HK-2 (cell line): ENCODE measurements around the gene ZNF652.
A peak's percentile ranks its signal among the peaks of the same experiment; 100 is the strongest.
"Not testable (repeated sequence)": the region's sequence is repeated elsewhere in the genome, so short reads cannot be mapped to it uniquely, and the experiment has no call there.

Experiments
- DNase-seq: peaks from one replicate; pipeline ENCODE4 v3.0.0-alpha.2; 2018; ENCODE audit not compliant: unreplicated experiment

The ZNF652 gene

DNA sequence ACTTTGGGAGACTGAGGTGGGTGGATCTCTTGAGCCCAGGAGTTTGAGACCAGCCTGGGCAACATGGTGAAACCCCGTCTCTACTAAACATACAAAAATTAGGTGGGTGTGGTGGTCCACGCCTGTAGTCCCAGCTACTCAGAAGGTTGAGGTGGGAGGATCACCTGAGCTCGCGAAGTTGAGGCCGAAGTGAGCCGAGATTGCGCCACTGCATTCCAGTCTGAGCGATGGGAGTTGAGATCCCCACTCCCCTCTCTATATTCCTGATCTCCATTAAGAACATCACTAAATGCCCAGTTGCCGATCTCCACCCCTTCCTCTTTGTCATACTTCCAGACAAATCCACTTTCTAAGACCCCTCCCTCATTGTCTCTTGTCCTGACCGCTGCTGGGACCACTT lies 24.3 kb upstream of the ZNF652 start:
- no peak for DNase-seq

DNA sequence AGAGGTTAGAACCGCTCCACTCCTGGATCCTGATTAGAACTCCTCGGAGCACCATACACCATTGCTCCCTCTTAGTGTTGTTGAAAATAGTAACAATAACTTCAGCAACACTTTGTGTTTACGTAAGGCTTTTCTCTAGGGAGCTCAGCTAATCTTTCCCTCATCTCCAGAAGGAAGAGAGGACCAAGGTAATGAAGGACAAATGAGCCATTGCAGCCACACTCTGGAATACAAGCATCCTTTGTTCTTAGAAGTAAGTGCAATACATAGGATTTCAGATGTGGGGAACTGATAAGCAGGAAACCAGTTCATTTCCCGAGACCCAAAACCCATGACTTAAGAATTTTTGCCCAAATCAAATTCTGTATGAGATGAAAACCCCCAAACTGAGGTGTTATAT lies 22.9 kb upstream of the ZNF652 start:
- no peak for DNase-seq

DNA sequence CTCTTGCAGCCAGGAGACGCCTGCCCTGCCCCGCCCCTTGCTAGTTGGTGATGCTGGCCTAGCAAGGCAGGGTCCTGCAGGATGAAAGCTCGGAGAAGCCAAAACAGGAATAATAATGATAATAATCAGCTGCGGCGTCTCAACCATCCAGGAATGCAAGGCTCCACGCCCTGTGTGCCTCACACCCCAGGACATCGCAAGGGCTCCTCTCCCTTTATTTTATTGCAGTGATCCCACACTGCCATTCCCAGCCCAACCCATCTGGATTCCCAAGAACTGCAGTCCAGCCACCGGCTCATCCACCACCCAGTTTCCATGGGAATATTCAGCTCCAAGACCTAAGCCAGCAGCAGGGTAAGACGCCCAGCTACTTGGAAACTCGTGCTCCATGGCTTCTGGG lies 21.0 kb upstream of the ZNF652 start:
- no peak for DNase-seq

DNA sequence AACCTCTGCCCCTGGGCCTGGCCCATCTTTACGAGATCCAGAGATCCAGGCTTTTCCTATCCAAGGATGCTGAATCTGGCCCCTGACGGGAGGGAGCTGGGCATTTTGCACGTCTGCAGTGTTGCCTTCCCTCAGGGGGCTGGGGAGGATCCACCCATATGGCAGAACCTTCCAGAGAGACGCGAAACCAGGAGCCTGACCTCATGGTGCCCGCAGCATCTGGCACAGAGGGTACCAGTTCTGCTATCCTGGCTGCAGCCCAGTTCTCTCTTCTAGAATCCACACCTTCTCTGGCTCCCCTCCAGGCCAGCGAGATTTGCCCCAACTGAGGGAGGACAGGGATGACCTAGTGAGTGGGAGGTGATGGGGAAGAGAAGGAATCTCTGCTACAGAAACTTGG lies 20.5 kb upstream of the ZNF652 start:
- DNase-seq = no peak

DNA sequence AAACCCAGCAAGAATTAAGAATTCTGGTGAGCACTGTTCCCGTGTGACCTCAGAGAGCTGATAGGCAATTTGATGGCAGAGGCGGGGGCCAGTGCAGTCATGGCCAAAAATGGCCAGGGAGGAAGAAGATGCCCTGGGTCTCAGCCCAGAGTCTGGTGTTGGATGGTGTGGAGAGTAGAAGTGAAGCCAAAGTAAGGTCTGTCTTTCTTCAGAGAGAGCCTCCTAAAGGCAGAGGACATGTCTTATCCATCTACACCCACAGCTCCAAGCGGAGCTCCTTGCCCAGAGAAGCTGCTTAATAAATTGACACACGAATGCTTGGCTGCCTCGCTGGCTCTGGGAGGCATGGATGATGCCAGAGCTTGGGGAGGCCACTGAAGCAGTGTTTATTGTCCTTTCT lies 19.7 kb upstream of the ZNF652 start:
- DNase-seq = no peak

DNA sequence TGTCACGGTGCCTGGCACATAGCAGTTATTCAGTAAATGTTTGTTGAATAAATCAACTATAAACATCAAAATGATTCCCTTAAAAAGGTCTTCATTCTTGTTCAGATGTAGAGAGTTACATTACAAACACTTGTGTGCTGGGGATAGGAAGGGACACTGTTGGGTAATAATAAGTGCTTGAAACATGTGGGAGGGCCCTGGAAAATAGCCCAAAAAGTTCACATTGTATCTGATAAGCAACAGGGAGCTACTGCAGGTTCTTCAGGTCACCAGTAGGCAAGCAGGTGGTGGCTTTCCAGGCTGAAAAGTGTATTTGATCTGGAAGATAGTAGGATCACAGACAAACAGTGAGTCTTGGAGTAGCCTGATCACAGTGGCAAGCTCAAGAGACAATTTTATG lies 19.0 kb upstream of the ZNF652 start:
- DNase-seq = no peak

DNA sequence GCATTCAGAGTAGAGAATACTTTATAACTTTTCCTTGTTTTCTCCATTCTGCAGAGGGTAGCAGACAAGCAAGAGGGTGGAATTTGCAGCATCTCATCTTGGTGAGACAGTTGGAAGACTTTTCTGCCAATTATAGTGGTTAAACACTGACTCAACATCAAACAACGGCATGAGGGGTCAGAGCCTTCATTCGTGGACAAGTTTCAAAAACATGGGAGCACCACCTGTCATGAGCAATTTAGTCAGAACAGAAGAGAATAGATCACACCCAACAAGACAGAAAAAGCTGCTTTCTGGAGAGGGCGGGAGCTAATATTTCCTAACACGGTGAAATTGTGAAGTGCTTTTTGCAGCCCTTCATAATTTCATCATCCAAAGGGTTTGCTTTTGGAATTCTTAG lies 17.9 kb upstream of the ZNF652 start:
- no peak for DNase-seq

DNA sequence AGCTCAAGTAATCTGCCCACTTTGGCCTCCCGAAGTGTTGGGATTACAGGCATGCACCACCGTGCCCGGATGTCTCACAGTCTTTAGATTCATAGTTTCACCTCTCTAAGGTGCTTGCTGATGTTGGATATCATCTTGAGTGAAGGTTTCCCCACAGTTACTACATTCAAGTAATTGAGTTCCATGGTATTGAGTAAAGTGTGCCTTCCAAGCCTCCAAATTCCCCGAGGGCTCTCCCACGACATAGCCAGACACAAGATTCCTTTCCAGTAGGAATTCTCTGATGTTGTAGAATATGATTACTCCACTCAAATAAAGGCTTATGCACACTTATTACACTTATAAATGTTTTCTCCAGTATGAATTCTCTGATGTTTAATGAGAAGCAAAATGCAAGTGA lies 16.3 kb upstream of the ZNF652 start:
- DNase-seq = no peak

DNA sequence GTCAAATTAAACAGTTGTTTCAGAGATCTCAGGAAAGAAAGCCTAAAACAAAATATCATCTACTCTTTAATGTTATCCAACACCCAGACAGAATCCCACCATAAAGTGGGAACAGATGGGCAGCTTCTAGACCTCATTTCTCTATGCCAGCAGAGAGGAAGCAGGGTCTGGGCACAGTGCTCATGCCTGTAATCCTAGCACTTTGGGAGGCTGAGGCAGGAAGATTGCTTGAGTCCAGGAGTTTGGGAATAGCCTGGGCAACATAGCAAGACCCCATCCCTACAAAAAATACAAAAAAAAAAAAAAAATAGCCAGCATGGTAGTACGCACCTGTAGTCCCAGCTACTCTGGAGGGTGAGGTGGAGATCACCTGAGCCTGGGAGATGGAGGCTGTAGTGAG lies 13.5 kb upstream of the ZNF652 start:
- no peak for DNase-seq

DNA sequence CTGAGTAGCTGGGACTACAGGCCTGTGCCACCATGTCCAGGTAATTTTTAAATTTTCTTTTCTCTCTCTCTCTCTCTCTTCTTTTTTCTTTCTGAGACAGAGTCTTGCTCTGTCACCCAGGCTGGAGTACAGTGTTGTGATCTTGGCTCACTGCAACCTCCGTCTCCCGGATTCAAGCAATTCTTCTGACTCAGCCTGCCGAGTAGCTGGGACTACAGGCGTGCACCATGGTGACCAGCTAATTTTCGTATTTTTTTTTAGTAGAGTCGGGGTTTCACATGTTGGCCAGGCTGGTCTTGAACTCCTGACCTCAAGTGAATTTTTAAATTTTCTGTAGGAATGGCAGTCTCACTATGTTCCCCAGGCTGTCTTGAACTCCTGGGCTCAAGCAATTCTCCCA lies 11.1 kb upstream of the ZNF652 start:
- DNase-seq = no peak

DNA sequence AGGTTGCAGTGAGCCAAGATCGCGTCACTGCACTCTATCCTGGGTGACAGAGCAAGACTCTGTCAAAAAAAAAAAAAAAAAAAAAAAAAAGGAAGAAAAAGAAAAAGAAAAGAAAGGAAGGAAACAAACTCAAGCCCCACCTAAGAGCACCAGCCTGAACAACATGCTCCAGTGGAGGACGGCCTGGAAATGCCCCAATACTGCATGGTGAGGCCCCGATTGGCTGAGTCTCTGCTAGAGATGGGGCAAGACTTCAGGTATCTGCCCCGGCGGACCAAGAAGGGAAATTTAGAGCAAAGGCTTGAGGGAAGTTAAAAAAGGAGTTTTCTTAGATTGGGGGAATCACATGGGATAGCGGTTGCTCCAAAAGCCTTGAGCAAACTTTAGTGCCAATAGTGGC lies 10.4 kb upstream of the ZNF652 start:
- DNase-seq = no peak

DNA sequence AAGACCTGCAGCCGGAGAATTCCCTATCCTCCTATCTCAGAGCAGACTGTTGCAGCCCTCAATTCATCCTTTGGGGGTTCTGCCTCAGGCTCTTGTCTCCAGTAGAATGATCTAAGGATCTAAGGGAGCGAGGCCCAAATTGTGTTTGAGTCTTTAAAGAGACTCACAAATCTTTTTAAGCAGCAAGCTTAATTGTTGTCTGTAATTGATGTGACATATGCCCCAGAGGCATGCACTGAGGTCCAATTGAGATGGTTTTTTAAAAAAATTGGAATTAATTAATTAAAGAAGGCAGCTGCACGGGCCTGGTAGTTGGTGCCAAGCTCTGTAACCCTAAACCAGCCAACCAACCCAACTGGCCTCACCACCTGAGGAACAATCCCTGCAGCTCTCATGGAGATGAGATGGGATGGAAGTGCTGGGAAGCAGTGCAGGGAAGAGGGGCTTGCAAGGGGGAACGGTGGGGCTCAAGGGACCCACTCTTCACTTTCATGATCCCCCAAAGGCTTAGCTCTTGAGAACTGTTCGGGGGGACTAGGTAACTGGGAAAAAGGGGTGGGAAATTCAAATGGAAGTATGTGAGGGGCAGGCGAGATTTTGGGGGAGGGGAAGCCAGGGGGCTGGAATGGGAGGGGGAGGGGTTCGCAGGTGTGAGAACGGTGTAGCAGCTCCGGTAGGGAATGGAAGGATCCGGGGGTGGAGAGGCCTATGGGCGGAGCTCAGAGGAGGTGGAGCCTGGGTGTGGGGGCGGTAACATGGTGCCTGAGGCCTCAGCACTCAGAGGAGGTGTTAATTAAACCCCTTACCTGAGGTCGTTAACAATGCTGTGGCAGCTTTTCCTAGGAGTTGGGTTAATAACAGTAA lies 9.2 kb upstream of the ZNF652 start:
- no peak for DNase-seq

DNA sequence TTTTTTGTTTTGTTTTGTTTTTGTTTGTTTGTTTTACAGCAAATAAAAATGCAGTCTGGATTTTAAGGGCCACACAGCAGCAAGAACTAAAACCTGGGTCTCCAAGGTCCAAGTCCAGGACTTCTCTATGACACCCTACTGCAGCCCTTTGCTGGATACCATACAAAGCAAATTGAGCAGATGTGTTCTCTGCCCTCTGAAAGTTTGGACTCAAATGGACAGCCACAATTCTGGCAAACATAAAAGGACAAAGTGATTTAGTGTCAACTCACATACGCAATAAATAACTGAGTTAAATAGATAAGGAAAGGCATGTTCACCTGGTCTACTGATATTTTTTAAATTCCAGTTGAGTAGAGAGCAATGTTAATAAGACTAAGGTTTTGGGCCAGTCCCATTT lies 7.7 kb upstream of the ZNF652 start:
- no peak for DNase-seq

DNA sequence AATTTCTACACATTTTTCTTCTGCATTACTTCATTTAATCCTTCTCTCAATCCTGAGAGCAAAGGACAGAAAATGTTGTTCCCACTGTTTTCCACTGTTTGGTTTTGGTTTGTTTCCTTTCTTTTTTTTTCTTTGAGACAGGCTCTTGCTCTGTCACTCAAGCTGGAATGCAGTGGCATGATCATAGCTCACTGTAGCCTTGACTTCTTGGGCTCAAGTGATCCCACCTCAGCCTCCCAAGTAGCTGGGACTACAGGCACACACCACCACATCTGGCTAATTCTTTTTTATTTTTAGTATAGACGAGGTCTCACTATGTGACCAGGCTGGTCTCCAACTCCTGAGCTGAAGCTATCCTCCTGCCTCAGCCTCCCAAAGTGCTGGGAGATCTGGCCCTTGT lies 7.0 kb upstream of the ZNF652 start:
- DNase-seq = no peak

DNA sequence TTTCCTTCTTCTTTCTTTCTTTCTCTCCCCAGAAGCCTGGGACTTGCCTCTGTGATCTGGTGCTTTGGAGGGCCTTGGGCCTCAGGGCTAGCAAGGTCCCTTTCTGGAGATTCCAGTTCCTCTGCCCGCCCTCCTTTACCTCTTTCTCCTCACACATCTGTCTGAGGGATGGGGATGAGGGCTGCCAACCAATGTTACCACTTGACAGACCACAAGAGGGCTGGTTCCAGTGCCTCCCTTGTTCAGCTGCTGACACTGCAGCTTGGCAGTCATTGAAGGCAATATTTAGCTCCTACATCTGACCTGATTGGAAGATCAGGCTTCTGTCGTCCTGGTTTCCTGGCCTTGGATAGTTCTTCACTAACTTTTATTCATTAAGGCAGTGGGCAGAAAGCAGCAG lies 3.6 kb upstream of the ZNF652 start:
- peak; percentile 4 for DNase-seq

DNA sequence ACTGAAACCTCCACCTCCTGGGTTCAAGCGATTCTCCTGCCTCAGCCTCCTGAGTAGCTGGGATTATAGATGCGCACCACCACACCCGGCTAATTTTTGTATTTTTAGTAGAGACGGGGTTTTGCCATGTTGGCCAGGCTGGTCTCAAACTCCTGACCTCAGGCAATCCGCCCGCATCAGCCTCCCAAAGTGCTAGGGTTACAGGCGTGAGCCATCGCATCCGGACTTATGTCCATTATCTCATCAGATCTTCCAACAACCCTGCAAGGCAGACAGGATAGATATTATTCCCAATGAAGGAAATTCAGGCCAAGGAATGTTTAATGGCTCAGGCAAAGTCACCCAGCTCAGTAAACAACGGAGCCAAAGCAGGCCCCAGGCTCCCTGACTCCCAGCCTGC lies 3.1 kb upstream of the ZNF652 start:
- not testable (repeated sequence) for DNase-seq

DNA sequence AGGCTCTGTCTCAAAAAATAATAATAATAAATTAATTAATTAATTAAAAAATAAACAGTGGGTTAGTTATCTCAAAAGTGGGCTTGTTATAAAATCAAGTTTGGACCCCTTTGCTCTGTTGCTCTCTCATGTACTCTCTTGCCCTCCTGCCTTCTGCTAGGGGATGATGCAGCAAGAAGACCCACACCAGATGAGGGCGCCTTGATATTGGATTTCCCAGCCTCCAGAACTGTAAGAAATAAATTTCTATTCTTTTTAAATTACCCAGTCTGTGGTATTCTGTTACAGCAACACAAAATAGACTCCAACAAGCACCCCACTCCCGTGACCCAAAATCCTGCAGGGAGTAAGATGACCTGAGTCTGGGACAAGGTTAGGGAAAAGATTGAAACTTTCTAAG lies 2.1 kb upstream of the ZNF652 start:
- DNase-seq = no peak

DNA sequence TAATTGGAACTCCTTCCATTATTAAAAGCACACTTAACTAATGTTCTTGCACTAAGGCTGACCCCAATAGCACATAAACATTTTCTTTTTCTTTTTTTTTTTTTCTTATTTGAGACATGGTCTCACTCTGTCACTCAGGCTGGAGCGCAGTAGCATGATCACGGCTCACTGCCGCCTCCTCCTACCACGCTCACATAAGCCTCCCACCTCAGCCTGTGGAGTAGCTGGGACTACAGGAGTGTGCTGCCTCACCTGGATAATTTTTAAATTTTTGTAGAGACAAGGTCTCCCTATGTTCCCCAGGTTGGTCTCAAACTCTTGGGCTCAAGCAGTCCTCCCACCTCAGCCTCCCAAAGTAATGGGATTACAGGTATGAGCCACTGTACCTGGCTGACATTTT lies 1.2 kb upstream of the ZNF652 start:
- DNase-seq = no peak

DNA sequence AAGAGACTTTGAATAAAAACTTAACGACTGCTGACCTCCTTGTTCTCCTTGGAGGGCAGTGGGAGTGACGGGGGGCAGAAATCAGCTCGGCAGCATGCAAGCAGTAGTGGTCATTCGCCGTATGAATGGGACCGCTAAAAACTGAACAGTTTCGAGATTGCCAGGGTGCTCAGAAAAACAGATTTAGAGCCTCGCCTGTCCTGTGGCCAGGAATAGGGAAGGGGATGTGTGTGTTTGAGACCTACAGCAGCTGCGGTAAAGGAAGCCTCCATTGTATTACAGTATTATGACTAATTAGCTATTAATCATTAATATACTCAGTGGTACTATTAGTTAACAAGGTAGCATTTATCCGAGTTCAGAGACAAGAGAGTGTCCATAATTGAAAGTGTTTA lies 670 bp upstream of the ZNF652 start:
- no peak for DNase-seq

DNA sequence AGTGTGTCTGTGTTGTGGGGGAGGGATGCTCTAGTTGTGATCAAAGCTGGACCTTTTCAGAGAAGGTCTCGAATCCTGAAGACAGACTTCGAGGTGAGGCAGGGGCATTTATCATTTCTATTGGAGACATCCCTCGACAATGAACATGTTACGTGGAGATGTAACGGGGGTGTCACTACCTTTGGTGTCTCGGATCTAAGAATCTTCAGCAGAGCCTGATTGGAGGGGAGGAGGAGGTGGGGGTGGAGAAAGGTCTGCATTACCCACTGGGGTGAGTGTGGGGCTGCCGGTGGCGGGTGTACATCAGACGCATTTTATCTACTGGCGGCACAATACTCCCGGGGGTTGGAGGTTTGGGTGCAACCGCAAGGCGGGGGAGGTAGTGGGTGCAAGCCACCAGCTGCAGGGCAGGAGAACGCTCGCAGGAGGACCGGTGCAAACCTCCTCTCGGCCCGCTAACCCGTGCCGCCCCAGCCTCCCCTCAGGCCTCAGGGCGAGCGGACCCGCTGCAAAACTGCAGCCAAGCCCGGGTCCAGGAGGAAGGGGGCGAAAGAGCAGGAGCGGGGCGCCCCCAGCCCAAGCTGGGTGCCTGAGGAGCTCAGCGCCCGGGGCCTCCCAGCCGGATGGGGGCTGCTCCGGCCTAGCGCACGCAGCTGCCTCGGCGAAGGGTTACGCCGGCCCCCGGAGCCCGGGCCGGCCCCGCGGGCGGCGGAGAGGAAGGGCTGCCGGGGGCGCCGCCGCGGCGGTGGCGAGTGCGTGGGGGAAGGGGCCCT lies 735 bp downstream of the ZNF652 start:
- DNase-seq = peak; percentile 55

DNA sequence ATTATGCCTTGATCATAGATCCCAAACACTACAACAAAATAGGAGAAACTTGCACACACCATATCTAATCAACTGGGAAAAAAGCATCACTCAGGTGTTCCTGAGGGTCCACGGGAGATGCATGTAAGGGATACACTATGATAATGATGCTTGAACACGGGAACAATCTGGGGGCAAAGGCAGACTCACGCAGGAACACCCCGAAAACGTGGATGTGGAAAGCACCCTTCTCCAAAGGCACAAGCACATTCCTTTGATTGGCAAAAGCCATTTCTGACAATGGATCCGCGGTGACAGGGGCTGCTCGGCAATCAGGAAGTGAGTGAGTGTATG lies 1.3 kb downstream of the ZNF652 start:
- peak; percentile 46 for DNase-seq

DNA sequence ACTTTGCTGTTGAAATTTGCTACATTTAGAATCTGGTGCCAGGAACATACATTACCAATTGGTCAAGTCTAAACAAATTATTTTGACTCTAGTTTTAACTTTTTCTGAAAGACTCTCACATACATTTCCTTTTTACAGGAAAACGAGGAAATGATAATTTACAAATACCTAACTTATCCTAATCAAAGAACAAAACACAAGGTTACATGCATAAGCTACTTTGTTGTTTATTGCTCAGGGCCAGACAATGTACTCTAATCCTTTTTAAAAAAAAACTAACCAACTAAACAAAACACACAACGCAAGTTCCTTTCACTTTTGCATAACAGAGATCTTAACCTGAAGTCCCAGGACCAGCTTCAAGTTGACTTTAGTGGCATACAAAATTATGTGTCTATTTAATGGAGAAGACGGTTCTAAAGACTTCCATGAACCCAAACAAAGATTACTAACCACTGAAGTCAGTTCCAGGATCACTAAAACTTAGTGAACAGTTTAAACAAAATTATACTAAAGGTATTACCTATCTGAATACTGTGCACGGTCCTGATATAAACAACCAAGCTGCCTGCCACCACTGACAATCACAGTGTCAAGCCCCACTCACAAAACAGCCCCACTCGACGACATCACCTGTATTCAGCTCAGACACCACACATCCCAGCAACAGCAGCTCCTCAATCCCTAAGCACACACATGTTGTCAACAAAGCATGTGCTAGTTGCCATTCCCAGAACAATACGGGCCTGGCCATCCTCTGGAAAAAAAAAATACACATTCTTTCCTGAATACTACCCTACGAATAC lies 1.9 kb downstream of the ZNF652 start:
- no peak for DNase-seq
